WTC11 (cell line): ENCODE results near the gene NOP10. TPM values are rescaled to one million over a fixed set of nuclear protein-coding genes. Genes with fewer than 3 reads are reported as not detected.

Experiments used
- ATAC-seq: fragments of 200-7000 bp; cut with Tn5 transposase; 2 replicates; pipeline ENCODE4 v1.10.0; 2021; ENCODE audit warnings: mild to moderate bottlenecking, moderate library complexity
- CTCF ChIA-PET: fragments of 300-600 bp; sonication (Branson Sonifier 250); formaldehyde crosslinking; loops from one replicate; lab custom pipeline; 2021; ENCODE audit warnings: antibody characterized with exemption; lab: Charles Lee
- POLR2A ChIA-PET: fragments of 350-600 bp; sonication (Branson Sonifier 250); formaldehyde crosslinking; loops from one replicate; lab custom pipeline; 2021; ENCODE audit warnings: antibody characterized with exemption; lab: Charles Lee
- DNase-seq: peaks from one replicate; pipeline ENCODE4 v3.0.0; 2021; ENCODE audit warnings: low spot score
- H3K27ac Mint-ChIP-seq: 2 replicates; pipeline ENCODE4 v1.8.0; 2021; ENCODE audit warnings: mixed read lengths
- H3K27me3 Mint-ChIP-seq: 2 replicates; pipeline ENCODE4 v1.8.0; 2021; ENCODE audit warnings: low read depth, mild to moderate bottlenecking, moderate library complexity, mixed read lengths
- H3K36me3 Mint-ChIP-seq: 2 replicates; pipeline ENCODE4 v1.8.0; 2021; ENCODE audit warnings: mixed read lengths
- H3K4me1 Mint-ChIP-seq: 2 replicates; pipeline ENCODE4 v1.8.0; 2022; ENCODE audit warnings: mixed read lengths
- H3K4me3 Mint-ChIP-seq: 2 replicates; pipeline ENCODE4 v1.8.0; 2021; ENCODE audit warnings: mild to moderate bottlenecking, moderate library complexity, mixed read lengths
- H3K9me3 Mint-ChIP-seq: 2 replicates; pipeline ENCODE4 v1.8.0; 2021; ENCODE audit warnings: mixed read lengths
- GRHL2 ChIP-seq: fragments of 250-450 bp; sonication (Bioruptor Pico); IDR thresholded peaks from 2 replicates; pipeline ENCODE4 v1.8.0; 2022; ENCODE audit warnings: mild to moderate bottlenecking, moderate library complexity; ENCODE audit not compliant: insufficient replicate concordance, severe bottlenecking
- IRF2 ChIP-seq: sonication (generic); formaldehyde crosslinking; IDR thresholded peaks from 2 replicates; pipeline ENCODE4 v1.8.0; 2022; ENCODE audit warnings: low read depth, missing genetic modification reagents, borderline replicate concordance
- NFATC4 ChIP-seq: fragments of 250-450 bp; sonication (Bioruptor Pico); IDR thresholded peaks from 2 replicates; pipeline ENCODE4 v1.9.0; 2021; ENCODE audit warnings: mild to moderate bottlenecking
- SMAD4 ChIP-seq: sonication (generic); formaldehyde crosslinking; IDR thresholded peaks from 2 replicates; pipeline ENCODE4 v1.8.0; 2022; ENCODE audit warnings: mild to moderate bottlenecking, missing genetic modification reagents
- TP53 ChIP-seq: sonication (generic); formaldehyde crosslinking; IDR thresholded peaks from 2 replicates; pipeline ENCODE4 v1.8.1; 2023; ENCODE audit warnings: mild to moderate bottlenecking, missing genetic modification reagents
- ZNF121 ChIP-seq: sonication (generic); formaldehyde crosslinking; IDR thresholded peaks from 2 replicates; pipeline ENCODE4 v1.8.0; 2023; ENCODE audit warnings: missing genetic modification reagents
- ZNF263 ChIP-seq: sonication (generic); formaldehyde crosslinking; IDR thresholded peaks from 2 replicates; pipeline ENCODE4 v1.8.1; 2022; ENCODE audit warnings: low read depth, mild to moderate bottlenecking, moderate library complexity, missing genetic modification reagents
- ZNF423 ChIP-seq: fragments of 250-450 bp; sonication (Bioruptor Pico); IDR thresholded peaks from 2 replicates; pipeline ENCODE4 v2.1.2; 2022; ENCODE audit warnings: mild to moderate bottlenecking, moderate library complexity
- ZNF671 ChIP-seq: fragments of 250-450 bp; sonication (Bioruptor Pico); IDR thresholded peaks from 2 replicates; pipeline ENCODE4 v1.8.0; 2021; ENCODE audit warnings: mild to moderate bottlenecking
- total RNA-seq: library from RNA; stranded (reverse); gene quantifications from 3 replicates; pipeline ENCODE4 v1.2.3, GENCODE V29; 2021
- TF ChIP-seq, protein P1 (sequence below): sonication (generic); formaldehyde crosslinking; IDR thresholded peaks from 2 replicates; pipeline ENCODE4 v1.8.0; 2022; ENCODE audit warnings: missing genetic modification reagents
- TF ChIP-seq, protein P2 (sequence below): sonication (generic); formaldehyde crosslinking; conservative IDR thresholded peaks from 2 replicates; pipeline ENCODE4 v1.8.1; 2022; ENCODE audit warnings: mild to moderate bottlenecking, missing genetic modification reagents
- TF ChIP-seq, protein P3 (sequence below): sonication (generic); formaldehyde crosslinking; IDR thresholded peaks from 2 replicates; pipeline ENCODE4 v1.8.1; 2022; ENCODE audit warnings: mild to moderate bottlenecking, moderate library complexity, missing genetic modification reagents
- TF ChIP-seq, protein P4 (sequence below): sonication (generic); formaldehyde crosslinking; conservative IDR thresholded peaks from 2 replicates; pipeline ENCODE4 v1.8.1; 2023; ENCODE audit warnings: mild to moderate bottlenecking, low read depth, missing genetic modification reagents, moderate library complexity

Gene NOP10
- total RNA-seq, 1 experiment from 2014 or later, result 220 TPM

DNA sequence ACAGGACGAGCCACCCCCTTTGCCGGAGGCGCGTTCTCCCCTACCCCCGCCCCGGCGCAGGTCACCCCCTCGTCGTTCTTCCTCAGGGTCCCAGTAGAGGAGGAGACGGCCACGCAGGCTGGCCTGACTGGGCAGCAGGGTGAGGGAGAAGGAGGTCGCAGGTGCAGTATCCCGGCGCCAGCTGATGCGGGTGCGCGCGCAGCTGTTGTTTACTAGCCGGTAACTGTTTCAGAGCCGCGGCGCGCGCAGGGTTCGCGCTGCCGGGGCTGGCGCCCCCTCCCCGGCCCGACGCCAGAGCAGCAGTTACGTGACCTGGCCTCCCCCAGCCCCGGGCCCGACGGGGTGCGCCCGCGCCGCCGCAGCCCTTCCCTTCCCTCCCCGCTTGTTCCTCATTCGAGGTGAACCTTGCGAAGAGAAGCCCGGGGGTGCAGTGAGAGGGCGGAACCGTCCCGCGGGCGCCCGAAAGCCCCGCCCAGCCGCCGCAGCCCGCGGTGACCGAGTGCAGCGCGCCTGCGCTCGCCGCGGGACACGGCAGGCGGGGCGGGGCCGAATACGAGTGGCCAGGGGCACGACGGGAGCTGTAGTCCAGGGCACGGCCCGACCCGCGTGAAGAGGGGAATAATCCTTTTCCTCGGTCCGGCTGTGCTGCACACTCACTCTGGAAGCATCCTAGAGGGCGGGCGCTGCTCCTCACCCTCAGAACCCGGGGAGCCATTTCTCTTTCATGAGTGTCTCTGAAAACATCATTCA lies 5.2 kb downstream of the NOP10 start, which contains the start of gene SLC12A6 (continued):
- TF ChIP-seq, protein P1, sequence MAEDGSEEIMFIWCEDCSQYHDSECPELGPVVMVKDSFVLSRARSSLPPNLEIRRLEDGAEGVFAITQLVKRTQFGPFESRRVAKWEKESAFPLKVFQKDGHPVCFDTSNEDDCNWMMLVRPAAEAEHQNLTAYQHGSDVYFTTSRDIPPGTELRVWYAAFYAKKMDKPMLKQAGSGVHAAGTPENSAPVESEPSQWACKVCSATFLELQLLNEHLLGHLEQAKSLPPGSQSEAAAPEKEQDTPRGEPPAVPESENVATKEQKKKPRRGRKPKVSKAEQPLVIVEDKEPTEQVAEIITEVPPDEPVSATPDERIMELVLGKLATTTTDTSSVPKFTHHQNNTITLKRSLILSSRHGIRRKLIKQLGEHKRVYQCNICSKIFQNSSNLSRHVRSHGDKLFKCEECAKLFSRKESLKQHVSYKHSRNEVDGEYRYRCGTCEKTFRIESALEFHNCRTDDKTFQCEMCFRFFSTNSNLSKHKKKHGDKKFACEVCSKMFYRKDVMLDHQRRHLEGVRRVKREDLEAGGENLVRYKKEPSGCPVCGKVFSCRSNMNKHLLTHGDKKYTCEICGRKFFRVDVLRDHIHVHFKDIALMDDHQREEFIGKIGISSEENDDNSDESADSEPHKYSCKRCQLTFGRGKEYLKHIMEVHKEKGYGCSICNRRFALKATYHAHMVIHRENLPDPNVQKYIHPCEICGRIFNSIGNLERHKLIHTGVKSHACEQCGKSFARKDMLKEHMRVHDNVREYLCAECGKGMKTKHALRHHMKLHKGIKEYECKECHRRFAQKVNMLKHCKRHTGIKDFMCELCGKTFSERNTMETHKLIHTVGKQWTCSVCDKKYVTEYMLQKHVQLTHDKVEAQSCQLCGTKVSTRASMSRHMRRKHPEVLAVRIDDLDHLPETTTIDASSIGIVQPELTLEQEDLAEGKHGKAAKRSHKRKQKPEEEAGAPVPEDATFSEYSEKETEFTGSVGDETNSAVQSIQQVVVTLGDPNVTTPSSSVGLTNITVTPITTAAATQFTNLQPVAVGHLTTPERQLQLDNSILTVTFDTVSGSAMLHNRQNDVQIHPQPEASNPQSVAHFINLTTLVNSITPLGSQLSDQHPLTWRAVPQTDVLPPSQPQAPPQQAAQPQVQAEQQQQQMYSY, result no peak
- no peak for TF ChIP-seq ZNF423

DNA sequence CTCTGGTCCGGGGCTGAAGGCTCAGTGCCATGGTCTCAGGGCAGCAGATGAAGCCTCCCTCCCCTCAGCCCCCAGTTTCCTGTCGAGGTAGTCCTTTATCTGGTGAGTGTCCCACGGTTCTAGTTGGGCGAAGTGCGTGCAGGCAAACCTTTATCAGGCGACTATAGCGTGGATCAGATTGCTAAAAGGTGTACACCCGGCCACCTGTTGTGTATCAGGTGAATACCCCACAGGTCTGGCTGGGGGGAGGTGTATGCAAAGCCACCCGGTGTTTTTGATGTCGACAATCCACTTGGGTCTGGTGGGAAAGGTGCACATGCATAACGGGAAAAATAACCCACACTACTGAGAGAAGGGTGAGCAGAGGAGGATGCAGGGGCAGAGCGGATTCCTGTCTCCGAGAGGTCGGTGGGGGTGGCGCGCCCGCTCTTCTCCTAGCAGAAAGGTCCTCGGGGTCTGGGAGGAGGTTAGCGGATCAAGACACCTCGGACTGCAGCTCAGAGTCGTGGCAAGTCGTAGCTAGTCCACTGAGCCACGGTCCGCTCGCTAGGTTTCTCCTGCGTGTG lies 5.9 kb downstream of the NOP10 start:
- POLR2A ChIA-PET, result interaction anchor here (1.2 to 2.5 kb wide), 3 partner anchors 8 to 127 kb away, joined by 3 to 9 read pairs (median 4); partner anchors contain the start of genes KATNBL1 and LPCAT4
- peak overlapping the region; percentile 95 for H3K27ac Mint-ChIP-seq

DNA sequence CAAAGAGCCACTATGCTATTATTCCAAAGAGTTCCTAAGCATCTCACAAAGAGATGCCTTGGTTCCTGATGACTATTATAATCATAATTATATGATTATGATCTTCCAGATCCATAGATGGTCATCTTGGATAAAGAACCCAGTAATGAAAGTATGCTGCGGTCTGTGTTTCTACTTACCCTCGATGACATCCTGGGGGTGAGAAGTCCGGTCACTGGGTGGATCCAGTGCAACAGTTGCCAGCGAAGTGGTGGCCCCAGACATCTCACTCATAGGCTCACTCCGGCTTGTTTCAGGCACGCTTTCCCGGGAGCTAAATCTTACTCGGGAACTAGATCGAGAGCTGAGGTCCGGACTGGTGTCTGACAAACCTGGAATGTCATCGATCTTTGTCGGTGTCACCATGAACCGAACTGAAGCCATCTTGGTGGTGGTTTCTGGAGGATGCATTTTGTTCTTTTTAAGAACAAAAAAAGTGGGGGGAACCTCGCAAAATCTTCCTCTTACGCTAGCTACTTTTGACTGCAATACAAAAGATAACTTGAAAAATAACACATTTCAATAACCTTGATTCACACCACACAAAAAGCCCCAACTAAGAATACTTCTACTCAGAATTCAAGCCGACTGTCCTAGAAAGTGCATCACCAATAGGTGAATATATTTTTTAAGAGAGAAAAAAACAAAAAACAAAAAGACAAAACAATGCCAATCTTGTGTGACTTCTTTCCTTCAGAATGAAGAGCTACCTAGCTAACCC lies 6.5 kb downstream of the NOP10 start:
- ChIA-PET CTCF (interaction anchor here (0.6 to 3.1 kb wide), 6 partner anchors 18 to 226 kb away, joined by 3 to 16 read pairs (median 5); partner anchors contain the start of gene LPCAT4), POLR2A (interaction anchor here (0.6 to 2.5 kb wide), 3 partner anchors 31 to 127 kb away, joined by 4 to 9 read pairs (median 6); partner anchors contain the start of genes KATNBL1 and LPCAT4)
- peaks cover 19% of the 10 kb centered on the region for H3K36me3 Mint-ChIP-seq
- H3K4me3 Mint-ChIP-seq, result peak overlapping the region; percentile 97
- 0 out of 2 replicates have a peak overlapping the region, but pooled peaks have one; percentile 95 for H3K27ac Mint-ChIP-seq
- peaks cover 6% of the 10 kb centered on the region for H3K27me3 Mint-ChIP-seq
- H3K4me1 Mint-ChIP-seq, result peaks cover 18% of the 10 kb centered on the region
- ATAC-seq (no peak), DNase-seq (no peak)
- H3K9me3 Mint-ChIP-seq, result no peaks in the 10 kb centered on the region
- TF ChIP-seq, protein P2, sequence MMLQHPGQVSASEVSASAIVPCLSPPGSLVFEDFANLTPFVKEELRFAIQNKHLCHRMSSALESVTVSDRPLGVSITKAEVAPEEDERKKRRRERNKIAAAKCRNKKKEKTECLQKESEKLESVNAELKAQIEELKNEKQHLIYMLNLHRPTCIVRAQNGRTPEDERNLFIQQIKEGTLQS (CRISPR knock-in tag), result no peak
- TF ChIP-seq ZNF671 (CRISPR knock-in tag), result no peak
- TF ChIP-seq SMAD4 (CRISPR knock-in tag), result no peak
- TF ChIP-seq TP53 (CRISPR knock-in tag), result no peak
- TF ChIP-seq NFATC4, result no peak
- no peak for TF ChIP-seq ZNF121 (CRISPR knock-in tag)
- no peak for TF ChIP-seq ZNF263 (CRISPR knock-in tag)
- TF ChIP-seq, protein P3, sequence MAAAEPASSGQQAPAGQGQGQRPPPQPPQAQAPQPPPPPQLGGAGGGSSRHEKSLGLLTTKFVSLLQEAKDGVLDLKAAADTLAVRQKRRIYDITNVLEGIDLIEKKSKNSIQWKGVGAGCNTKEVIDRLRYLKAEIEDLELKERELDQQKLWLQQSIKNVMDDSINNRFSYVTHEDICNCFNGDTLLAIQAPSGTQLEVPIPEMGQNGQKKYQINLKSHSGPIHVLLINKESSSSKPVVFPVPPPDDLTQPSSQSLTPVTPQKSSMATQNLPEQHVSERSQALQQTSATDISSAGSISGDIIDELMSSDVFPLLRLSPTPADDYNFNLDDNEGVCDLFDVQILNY (CRISPR knock-in tag), result no peak
- TF ChIP-seq IRF2 (CRISPR knock-in tag), result no peak

More for the DNA sequence above, 5.9 kb downstream of the NOP10 start:
- ATAC-seq (peak; percentile 13), DNase-seq (no peak)
- Mint-ChIP-seq H3K36me3 (peaks cover 25% of the 10 kb centered on the region), H3K9me3 (no peaks in the 10 kb centered on the region), H3K4me3 (peak overlapping the region; percentile 97), H3K27me3 (peaks cover 6% of the 10 kb centered on the region), H3K4me1 (peaks cover 22% of the 10 kb centered on the region)
- TF ChIP-seq, protein P4, sequence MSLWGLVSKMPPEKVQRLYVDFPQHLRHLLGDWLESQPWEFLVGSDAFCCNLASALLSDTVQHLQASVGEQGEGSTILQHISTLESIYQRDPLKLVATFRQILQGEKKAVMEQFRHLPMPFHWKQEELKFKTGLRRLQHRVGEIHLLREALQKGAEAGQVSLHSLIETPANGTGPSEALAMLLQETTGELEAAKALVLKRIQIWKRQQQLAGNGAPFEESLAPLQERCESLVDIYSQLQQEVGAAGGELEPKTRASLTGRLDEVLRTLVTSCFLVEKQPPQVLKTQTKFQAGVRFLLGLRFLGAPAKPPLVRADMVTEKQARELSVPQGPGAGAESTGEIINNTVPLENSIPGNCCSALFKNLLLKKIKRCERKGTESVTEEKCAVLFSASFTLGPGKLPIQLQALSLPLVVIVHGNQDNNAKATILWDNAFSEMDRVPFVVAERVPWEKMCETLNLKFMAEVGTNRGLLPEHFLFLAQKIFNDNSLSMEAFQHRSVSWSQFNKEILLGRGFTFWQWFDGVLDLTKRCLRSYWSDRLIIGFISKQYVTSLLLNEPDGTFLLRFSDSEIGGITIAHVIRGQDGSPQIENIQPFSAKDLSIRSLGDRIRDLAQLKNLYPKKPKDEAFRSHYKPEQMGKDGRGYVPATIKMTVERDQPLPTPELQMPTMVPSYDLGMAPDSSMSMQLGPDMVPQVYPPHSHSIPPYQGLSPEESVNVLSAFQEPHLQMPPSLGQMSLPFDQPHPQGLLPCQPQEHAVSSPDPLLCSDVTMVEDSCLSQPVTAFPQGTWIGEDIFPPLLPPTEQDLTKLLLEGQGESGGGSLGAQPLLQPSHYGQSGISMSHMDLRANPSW (CRISPR knock-in tag), result no peak
- TF ChIP-seq GRHL2, result no peak
- TF ChIP-seq, protein P3 (CRISPR knock-in tag), result no peak
- CTCF ChIA-PET, result interaction anchor here (0.6 to 3.1 kb wide), 8 partner anchors 19 to 251 kb away, joined by 3 to 16 read pairs (median 4); partner anchors contain the start of genes GOLGA8B and LPCAT4
